Testis (tissue), 3 donors: ENCODE results near the gene PTH2. TPM values are rescaled to one million over a fixed set of nuclear protein-coding genes. Genes with fewer than 3 reads are reported as not detected.

Experiments used
- DNase-seq: peaks from one replicate; pipeline ENCODE4 v3.0.0-alpha.2; 2019
- H3K27ac ChIP-seq, 2 donors: fragments of 200-600 bp; sonication (generic); one replicate each; pipeline ENCODE4 v1.5.1; 2019
- H3K27me3 ChIP-seq: fragments of 200-600 bp; sonication (generic); one replicate; pipeline ENCODE4 v1.5.1; 2019
- H3K36me3 ChIP-seq: fragments of 200-600 bp; sonication (generic); one replicate; pipeline ENCODE4 v1.5.1; 2017; ENCODE audit warnings: low read depth; ENCODE audit errors: missing control alignments
- H3K4me1 ChIP-seq: fragments of 200-600 bp; sonication (generic); one replicate; pipeline ENCODE4 v1.5.1; 2019
- H3K4me3 ChIP-seq, 2 donors: fragments of 200-600 bp; sonication (generic); one replicate each; pipeline ENCODE4 v1.5.1; 2017 to 2019
- H3K9me3 ChIP-seq: fragments of 200-600 bp; sonication (generic); one replicate; pipeline ENCODE4 v1.5.1; 2017
- CTCF ChIP-seq, 3 experiments: fragments of 450-650 bp in 2 of 3; fragments of 200-600 bp in 1 of 3; sonication (generic) in 1 of 3; IDR thresholded peaks; one replicate each; pipeline ENCODE4 v1.5.1; 2016 to 2019; ENCODE audit warnings: antibody characterized with exemption in 3 of 3, mild to moderate bottlenecking in 2 of 3, moderate library complexity in 1 of 3
- POLR2A ChIP-seq: fragments of 450-650 bp; IDR thresholded peaks from one replicate; pipeline ENCODE4 v1.6.1; 2017; ENCODE audit warnings: antibody characterized with exemption, mild to moderate bottlenecking, moderate library complexity
- WGBS, 2 donors: methylation state at CpG; one replicate each; pipeline ENCODE4 v1.1.5; 2018; 5-methylcytosine and 5-hydroxymethylcytosine counted together
- intact Hi-C: fragments of 100-400 bp; cut with DNase I; formaldehyde crosslinking; loops from one replicate; pipeline ENCODE4 v1.15.1; 2023; ENCODE audit warnings: low total_unique reads
- polyA plus RNA-seq: library from polyadenylated mRNA; stranded (reverse); fragments of 350-450 nt; fragmentation: Illumina TruSeq; extraction: RNeasy Lipid Tissue Mini Kit (QIAGEN cat#74804); gene quantifications from one replicate; pipeline ENCODE4 v1.2.3, GENCODE V29; 2014; ENCODE audit warnings: low read depth, low replicate concordance; ENCODE audit not compliant: insufficient read depth
- total RNA-seq, 2 donors: library from RNA; depleted of rRNA; stranded (reverse); fragments of >200 nt; gene quantifications; one replicate each; pipeline ENCODE4 v1.2.3, GENCODE V29; 2016

Gene PTH2
- total and polyA plus RNA-seq, 3 donors from 2014 or later, result not detected

GRCh38 chr19:49398001-49398615, 25.1 kb downstream of the PTH2 start:
- WGBS, 2 donors, result 81 to 82% methylated on average over 9 to 11 of the region's 11 CpGs
- Histone ChIP-seq H3K4me3 (no peak overlapping the region), H3K27ac (no peak overlapping the region), H3K4me1 (no peaks in the 10 kb centered on the region), H3K27me3 (no peaks in the 10 kb centered on the region), H3K36me3 (no peaks in the 10 kb centered on the region), H3K9me3 (no peaks in the 10 kb centered on the region)
- intact Hi-C loops, result loop anchor here (10.0 kb wide), 1 partner anchor 47 kb away; the partner anchor contains the start of gene SLC17A7
- TF ChIP-seq CTCF (IDR thresholded peaks at IDR 0.05) (no peak), POLR2A (no peak)
- no peak for DNase-seq

GRCh38 chr19:49396738-49397505, 26.3 kb downstream of the PTH2 start:
- Histone ChIP-seq H3K27me3 (no peaks in the 10 kb centered on the region), H3K27ac (no peak overlapping the region), H3K9me3 (no peaks in the 10 kb centered on the region), H3K4me3 (no peak overlapping the region), H3K4me1 (no peaks in the 10 kb centered on the region), H3K36me3 (no peaks in the 10 kb centered on the region)
- intact Hi-C loops, result loop anchor here (10.0 kb wide), 1 partner anchor 48 kb away; the partner anchor contains the start of gene SLC17A7
- 86% methylated on average over 8 of the region's 8 CpGs for WGBS, 2 donors
- DNase-seq, result no peak
- TF ChIP-seq POLR2A (no peak), CTCF (IDR thresholded peaks at IDR 0.05) (no peak)

GRCh38 chr19:49395581-49396407, 27.4 kb downstream of the PTH2 start:
- Histone ChIP-seq H3K27ac (no peak overlapping the region), H3K9me3 (no peaks in the 10 kb centered on the region), H3K4me3 (no peak overlapping the region), H3K4me1 (no peaks in the 10 kb centered on the region), H3K36me3 (no peaks in the 10 kb centered on the region), H3K27me3 (no peaks in the 10 kb centered on the region)
- intact Hi-C loops, result loop anchor here (10.0 kb wide), 1 partner anchor 49 kb away; the partner anchor contains the start of gene SLC17A7
- 83 to 86% methylated on average over 15 of the region's 15 CpGs for WGBS, 2 donors
- no peak for TF ChIP-seq POLR2A
- TF ChIP-seq CTCF (IDR thresholded peaks at IDR 0.05), result no peak
- DNase-seq, result no peak

GRCh38 chr19:49393881-49394280, 29.4 kb downstream of the PTH2 start:
- intact Hi-C loops, result loop anchor here (10.0 kb wide), 1 partner anchor 51 kb away; the partner anchor contains the start of gene SLC17A7
- no peak for DNase-seq
- Histone ChIP-seq H3K36me3 (no peaks in the 10 kb centered on the region), H3K4me1 (no peaks in the 10 kb centered on the region), H3K27ac (no peak overlapping the region), H3K27me3 (no peaks in the 10 kb centered on the region), H3K9me3 (no peaks in the 10 kb centered on the region), H3K4me3 (no peak overlapping the region)
- TF ChIP-seq CTCF (IDR thresholded peaks at IDR 0.05) (no peak), POLR2A (no peak)
- 62 to 67% methylated on average over 4 to 5 of the region's 5 CpGs for WGBS, 2 donors
